GM19035 (cell line): Measurements from ENCODE around the gene SPRYD3.
"Not testable (repeated sequence)": the region's sequence is repeated elsewhere in the genome, so short reads cannot be mapped to it uniquely, and the experiment has no call there.

Source experiments
- ATAC-seq: cut with Tn5 transposase; IDR thresholded peaks from one replicate; pipeline ENCODE4 v1.9.1; 2021; ENCODE audit not compliant: unreplicated experiment

SPRYD3 gene

GRCh38 chr12:53051881-53052412 lies 27.2 kb downstream of the SPRYD3 start:
- ATAC-seq = no peak

DNA sequence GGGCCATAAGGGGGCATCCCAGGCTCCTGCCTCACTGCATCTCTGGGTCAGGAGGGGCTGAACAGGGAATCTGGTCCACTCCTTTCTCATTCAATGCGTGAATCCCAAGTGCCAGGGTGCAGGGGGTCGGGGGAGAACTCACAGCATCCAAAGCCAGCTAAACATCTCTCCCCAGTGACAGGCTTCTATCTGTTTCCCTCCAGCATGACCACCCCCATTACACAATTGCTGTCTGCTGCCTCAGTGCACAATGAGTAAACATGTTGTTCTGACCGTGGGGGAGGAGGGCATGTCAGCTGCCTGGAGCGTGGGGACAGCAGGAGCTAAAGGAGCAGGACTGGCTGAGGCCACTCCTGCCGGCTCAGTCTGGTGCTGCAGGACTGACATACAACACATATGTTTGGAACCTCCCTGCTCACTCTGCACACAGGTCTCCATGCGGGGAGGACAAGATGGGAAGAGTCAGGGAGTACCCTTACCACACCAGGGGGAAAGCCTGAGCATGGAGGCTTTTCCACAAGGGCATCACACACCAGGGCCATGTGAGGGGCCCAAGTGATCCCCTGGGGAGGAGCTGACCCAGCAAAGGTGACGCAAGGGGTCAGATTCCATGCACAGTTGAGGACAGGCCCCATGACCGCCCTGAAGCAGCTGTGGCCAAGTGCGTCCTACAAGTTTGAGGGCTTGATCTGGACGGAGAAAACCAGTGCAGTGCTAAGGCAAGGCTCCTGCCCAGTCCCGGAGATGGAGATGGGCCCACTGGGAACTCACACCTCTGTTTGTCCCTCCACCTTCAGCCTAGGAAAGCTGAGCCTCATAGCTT lies 27.9 kb downstream of the SPRYD3 start:
- ATAC-seq = no peak

- ATAC-seq = no peak
Measured at GRCh38 chr12:53050426-53051057, 28.6 kb downstream of the SPRYD3 start.

DNA sequence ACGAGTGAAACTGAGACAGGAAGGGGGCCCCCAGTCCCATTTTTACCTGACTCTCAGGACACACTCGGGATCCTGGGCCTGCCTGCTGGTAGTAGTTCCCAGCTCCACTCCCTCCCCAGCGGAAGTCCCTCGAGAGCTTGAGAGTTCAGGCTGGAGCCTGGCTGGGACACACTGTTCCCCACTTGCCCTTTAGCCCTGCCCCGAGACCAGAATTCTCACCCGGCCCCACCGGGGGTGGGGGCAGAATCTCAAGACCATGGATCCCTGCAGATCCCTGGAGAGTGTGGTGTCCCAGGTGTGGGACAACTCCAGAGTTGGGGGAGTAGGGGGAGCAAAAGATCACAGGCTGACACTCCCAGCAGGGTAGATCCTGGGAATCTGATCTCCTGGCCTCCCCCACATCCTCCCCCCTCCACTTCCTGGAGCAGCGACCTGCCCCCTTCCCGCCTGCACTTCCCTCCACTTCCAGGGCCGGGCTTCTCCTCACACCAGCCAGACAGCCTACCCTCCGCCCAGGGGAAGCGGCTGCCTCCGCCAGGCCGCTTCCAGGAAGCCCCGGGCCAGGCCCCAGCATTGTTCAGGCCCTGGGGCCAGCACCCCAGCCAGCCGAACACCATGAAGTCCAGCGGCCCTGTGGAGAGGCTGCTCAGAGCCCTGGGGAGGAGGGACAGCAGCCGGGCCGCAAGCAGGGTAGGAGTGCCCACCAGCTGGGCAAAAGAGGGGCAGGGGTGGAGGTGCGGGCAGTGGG lies 29.4 kb downstream of the SPRYD3 start, which contains the start of gene TNS2:
Gene TNS2, plus strand, starts transcription at position 495 of the 748 bp plus-strand sequence. Its CDS starts 121 bp downstream, at position 616.
- ATAC-seq = no peak

GRCh38 chr12:53048780-53049401 lies 30.3 kb downstream of the SPRYD3 start:
- no peak for ATAC-seq

DNA sequence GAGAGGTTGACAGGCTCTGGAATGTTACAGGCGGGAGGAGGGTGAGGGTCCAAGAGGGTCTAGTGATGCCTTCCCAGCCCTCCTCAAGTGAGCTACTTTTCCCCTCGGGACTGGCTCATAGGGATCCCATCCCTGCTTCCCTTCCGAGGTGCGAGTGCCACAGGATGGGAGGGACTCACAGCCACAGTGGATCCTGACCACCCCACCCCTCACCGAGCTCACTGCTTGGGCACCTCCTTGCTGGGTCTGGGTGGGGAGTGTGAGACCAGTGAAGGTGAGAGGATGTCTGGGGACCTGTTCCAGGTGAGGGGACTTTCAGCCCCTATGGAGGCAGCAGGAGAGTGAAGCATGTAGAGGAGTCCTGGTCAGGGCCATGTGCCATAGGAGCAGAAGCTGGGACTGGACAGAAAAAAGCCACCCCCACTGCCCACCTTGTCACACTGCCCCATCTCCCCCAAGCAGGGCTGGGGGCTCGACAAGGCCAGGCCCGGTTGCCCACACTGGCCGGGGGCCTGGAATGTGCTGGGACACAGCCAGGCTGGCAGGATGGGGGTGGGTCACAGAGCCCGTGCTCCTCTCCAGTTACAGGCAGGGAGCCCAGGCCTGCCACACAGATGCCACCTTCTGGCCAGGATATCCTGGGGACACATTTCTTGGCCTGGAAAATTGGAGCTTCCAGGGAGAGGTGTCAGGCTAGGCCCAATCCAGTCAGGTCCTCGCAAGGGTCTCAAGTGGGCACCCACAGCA lies 31.0 kb downstream of the SPRYD3 start:
- ATAC-seq = no peak

DNA sequence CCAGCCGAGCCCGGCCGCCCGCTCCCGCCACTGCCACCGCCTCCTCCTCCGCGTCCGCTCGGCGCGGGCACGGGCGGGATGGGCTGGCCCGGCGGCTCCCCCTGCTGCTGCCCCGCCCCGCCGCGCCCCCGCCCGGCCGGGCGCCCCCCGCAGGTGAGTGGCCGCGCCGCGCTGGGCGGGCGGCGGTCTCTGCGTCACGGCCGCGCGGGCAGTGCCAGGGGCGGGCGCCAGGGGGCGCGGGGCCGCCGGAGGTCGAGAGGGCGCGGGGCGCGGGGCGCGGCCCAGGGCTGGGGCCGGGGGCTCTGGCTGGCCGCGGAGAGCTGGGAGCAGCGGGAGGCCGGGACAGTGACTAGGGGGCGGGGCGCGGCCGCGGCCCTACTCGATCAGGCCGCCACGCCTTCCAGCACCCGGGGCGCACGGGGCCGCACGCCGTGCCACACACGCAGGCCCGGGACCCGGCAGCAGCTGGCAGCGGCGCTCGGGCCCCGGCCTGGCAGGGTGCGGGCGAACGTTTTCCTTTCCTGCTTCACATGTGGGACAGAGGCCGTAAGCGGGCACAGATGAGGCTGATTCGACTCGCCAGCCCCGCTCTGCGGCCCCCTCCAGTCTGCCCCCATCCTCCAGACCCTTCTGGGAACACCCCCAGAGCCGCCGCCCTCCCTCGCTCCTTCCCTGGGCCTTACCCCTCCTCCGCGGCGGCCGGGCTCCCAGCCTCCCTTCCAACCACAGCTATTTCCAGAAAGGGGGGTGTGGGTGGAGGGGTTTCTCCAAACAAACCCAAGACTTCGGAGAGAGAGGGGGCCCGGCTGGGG lies 31.8 kb downstream of the SPRYD3 start:
- peak; percentile 60 for ATAC-seq

DNA sequence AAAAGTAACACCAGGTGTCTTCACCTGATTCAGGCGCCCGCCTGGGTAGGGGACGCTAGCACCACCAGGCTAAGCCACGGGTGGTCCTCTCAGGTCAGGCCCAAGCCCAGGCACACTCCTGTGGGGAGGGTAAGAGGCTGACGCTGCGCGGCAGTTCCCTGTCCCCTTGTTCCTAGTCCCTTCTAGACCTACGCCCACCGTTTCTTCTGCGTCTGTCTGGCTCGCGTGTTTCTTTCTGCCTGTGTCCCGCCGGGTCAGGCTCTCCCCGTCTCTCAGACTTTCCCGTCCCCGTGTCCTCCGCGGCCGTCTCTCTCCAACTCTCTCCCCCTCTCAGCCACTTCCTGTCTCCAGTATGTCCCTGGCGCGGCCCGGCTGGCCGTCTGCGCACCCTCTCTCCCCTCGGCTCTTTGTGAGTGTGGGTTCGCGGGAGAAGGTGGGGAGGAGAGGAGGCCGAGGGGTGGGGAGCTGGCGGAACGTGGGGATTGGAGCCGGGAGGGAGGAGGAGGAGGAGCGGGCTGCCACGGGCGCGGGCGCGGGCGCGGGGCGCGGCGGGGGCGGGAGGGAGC lies 32.5 kb downstream of the SPRYD3 start:
- peak; percentile 29 for ATAC-seq

DNA sequence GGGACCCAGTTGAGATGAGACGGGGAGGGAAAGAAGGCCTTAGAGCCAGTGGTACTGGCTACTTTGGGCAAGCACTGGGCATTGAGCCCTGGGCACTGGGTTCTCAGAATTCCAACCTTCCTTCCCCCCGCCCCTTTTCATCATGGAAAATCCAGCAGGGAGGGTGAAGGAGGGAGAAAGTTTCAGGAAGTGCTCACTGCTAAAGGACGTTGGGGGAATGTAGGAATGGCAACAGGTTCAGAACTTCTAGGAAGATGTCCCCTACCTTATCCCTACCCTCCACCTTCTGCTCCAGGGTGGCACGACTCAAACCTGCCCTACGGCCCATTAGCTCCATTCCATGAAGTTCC lies 33.5 kb downstream of the SPRYD3 start:
- ATAC-seq = no peak

- ATAC-seq = no peak
Measured at GRCh38 chr12:53044896-53045695, 34.1 kb downstream of the SPRYD3 start.

DNA sequence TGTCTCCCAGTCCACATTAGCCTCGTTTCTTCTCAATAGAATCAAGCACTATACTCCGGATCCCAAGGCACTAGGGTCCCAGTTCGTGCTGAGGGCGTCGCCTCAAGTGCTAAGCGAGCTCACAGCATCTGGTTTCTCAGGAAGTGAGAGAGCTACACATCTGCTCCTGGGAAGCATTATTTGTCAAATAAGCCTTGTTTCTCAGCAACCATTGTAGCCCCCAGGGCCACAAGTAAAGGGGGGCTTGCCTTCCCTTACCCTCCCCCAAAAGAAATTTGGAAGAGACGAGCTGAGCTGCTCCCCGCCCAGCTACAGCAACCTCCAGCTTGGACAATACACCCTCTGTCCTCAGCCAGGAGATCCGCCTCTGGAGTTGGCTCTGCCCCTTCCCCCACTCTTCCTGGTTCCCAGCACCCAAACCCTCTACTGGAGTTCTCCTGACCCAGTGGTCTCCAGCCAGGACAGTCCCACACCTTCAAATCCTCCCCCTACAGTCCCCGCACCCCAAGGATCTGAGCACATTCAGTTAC lies 35.1 kb downstream of the SPRYD3 start:
- ATAC-seq = no peak

DNA sequence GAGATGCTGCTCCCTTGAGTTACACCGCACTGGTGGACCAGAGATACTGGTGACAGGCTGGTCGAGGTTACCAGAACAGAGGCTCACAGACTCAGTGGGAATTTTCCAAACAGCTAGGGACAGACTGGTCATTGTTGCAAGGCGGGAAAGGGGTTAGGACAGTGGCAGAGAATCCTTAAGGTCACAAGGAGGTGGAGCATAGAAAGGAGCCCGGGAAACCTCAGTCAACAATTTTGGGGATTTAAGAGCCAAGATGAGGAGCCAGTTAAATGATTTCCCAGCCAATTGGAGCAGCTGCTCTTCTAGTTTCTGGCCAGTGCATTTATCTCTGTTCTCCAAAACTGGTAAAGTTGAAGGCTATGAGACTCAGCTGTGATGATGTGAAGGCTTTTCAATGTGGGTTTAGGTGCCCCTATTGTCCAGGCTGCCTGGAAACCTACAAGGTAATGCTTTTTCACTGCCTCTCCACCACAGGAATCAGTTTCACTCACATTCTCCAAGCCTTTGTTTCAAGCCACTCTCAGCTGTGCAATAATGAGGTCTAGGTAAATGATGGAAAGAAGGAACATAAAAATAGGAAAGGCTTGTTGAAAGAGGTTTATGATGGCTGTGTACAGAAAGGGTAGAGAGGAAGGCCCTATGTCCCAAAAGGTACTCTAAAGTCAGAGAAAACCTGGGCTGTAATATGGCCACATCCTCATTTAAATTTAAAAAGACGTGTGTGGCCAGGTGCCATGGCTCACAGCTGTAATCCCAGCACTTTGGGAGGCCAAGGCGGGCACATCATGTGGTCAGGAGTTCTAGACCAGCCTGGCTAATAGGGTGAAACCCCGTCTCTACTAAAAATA lies 36.4 kb downstream of the SPRYD3 start:
- no peak for ATAC-seq

- ATAC-seq = no peak
Measured at GRCh38 chr12:53039851-53040250, 39.3 kb downstream of the SPRYD3 start.

GRCh38 chr12:53036802-53037201 lies 42.4 kb downstream of the SPRYD3 start:
- no peak for ATAC-seq

GRCh38 chr12:53034459-53034858 lies 44.7 kb downstream of the SPRYD3 start:
- ATAC-seq = no peak

DNA sequence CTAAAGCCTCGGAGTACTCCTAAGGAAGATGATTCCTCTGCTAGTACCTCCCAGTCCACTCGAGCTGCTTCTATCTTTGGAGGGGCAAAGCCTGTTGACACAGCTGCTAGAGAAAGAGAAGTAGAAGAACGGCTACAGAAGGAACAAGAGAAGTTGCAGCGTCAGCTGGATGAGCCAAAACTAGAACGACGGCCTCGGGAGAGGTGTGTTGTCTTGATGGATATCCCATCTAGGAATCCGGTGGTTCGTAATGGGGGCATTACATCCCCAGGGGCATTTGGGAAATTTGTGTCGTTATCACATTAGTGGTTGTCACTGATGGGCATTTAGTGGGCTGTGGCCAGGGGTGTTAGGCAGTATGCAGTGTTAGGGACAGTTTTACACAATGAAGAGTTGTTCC lies 45.4 kb downstream of the SPRYD3 start:
- ATAC-seq = not testable (repeated sequence)

DNA sequence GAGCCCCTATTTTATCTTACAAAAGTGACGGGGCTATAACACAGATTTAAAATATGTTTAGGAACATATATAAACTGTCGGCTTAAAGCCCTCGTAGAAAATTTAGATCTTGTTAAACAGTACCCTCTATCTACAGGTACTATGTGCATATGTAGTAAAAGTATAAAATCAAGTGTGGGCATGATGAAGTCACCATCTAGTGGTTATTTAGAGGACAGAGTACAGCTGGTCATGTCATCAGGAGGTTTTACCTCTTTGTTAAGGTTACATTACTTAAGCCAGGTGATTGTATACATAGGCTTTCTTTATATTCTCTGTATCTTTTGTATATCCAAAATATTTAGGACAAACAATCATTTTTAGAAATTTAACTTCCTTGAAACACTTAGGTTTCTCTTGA lies 47.6 kb downstream of the SPRYD3 start:
- no peak for ATAC-seq
